ENCODE results near the gene PTHLH. TPM values are rescaled to one million over a fixed set of nuclear protein-coding genes. Genes with fewer than 3 reads are reported as not detected.

The PTHLH gene
- polyA plus RNA-seq, 3 donors = not detected

- TF ChIP-seq CTCF (IDR thresholded peaks at IDR 0.05) = no peak
- no peak overlapping the region for H2AFZ ChIP-seq (ENCODE audit: insufficient read depth, low read depth, low read length, poor library complexity, severe bottlenecking)
- H3K4me1 ChIP-seq (ENCODE audit: control insufficient read depth in 1 of 2, insufficient read depth in 2 of 2, low read length in 2 of 2) = no peaks in the 10 kb centered on the region
- no peaks in the 10 kb centered on the region for H3K9me3 ChIP-seq (replicated peaks in 1 of 2; ENCODE audit: control insufficient read depth in 1 of 2, insufficient read depth in 1 of 2, low read length in 2 of 2)
- Mint-ChIP-seq H3K27ac (no peak overlapping the region), H3K27me3 (ENCODE audit: low read depth in 3 of 3) (peaks cover 8 to 10% (median 9%) of the 10 kb centered on the region in 3 donors), H3K9me3 (peaks cover 0 to 7% (median 0%) of the 10 kb centered on the region in 7 donors), H3K4me3 (no peak overlapping the region), H3K4me1 (no peaks in the 10 kb centered on the region), H3K36me3 (no peaks in the 10 kb centered on the region)
- DNase-seq = no peak
- no peaks in the 10 kb centered on the region for H3K79me2 ChIP-seq (ENCODE audit: insufficient read depth, low read length)
- no peaks in the 10 kb centered on the region for H3K27me3 ChIP-seq (ENCODE audit: control insufficient read depth in 2 of 2, insufficient read depth in 2 of 2, low read length in 2 of 2)
- no peak overlapping the region for H3K27ac ChIP-seq (ENCODE audit: low read depth in 1 of 2, low read length in 2 of 2)
- H3K4me2 ChIP-seq (replicated peaks; ENCODE audit: extremely low read depth, low read length, poor library complexity, severe bottlenecking) = no peak overlapping the region
- H4K20me1 ChIP-seq (ENCODE audit: insufficient read depth, low read length) = no peaks in the 10 kb centered on the region
- WGBS (ENCODE audit: insufficient coverage) = no CpG with 5 or more reads among the region's 1 CpG
- H3K36me3 ChIP-seq (replicated peaks in 1 of 2; ENCODE audit: control insufficient read depth in 1 of 2, insufficient read depth in 2 of 2, low read length in 2 of 2) = no peaks in the 10 kb centered on the region
- no peak overlapping the region for H3K4me3 ChIP-seq (replicated peaks in 1 of 3; ENCODE audit: low read depth in 2 of 3, low read length in 3 of 3)
- intact Hi-C loops (cut with micrococcal nuclease) = no loop called here
- no peak overlapping the region for H3K9ac ChIP-seq (ENCODE audit: insufficient read depth, low read length, poor library complexity, severe bottlenecking)
Observed at GRCh38 chr12:27922531-27923139, 49.9 kb downstream of the PTHLH start.

GRCh38 chr12:27919671-27920235 is 52.8 kb downstream of the PTHLH start:
- H3K4me2 ChIP-seq (replicated peaks; ENCODE audit: extremely low read depth, low read length, poor library complexity, severe bottlenecking) = no peak overlapping the region

More at GRCh38 chr12:27919671-27920235, 52.8 kb downstream of the PTHLH start:
- no peak overlapping the region for H3K4me3 ChIP-seq (replicated peaks in 1 of 3; ENCODE audit: low read depth in 2 of 3, low read length in 3 of 3)
- H3K9me3 ChIP-seq (replicated peaks in 1 of 2; ENCODE audit: control insufficient read depth in 1 of 2, insufficient read depth in 1 of 2, low read length in 2 of 2) = no peaks in the 10 kb centered on the region
- no peak overlapping the region for H2AFZ ChIP-seq (ENCODE audit: insufficient read depth, low read depth, low read length, poor library complexity, severe bottlenecking)
- no peaks in the 10 kb centered on the region for H3K4me1 Mint-ChIP-seq
- H3K27me3 ChIP-seq (ENCODE audit: control insufficient read depth in 2 of 2, insufficient read depth in 2 of 2, low read length in 2 of 2) = no peaks in the 10 kb centered on the region
- WGBS (ENCODE audit: insufficient coverage) = 60% methylated on average over 1 of the region's 7 CpGs
- H3K27ac ChIP-seq (ENCODE audit: low read depth in 1 of 2, low read length in 2 of 2) = no peak overlapping the region
- H4K20me1 ChIP-seq (ENCODE audit: insufficient read depth, low read length) = no peaks in the 10 kb centered on the region
- H3K9ac ChIP-seq (ENCODE audit: insufficient read depth, low read length, poor library complexity, severe bottlenecking) = no peak overlapping the region
- no peak for DNase-seq
- peaks cover 3 to 12% (median 4%) of the 10 kb centered on the region in 3 donors for H3K27me3 Mint-ChIP-seq (ENCODE audit: low read depth in 3 of 3)
- no peaks in the 10 kb centered on the region for H3K4me1 ChIP-seq (ENCODE audit: control insufficient read depth in 1 of 2, insufficient read depth in 2 of 2, low read length in 2 of 2)
- no peak for TF ChIP-seq CTCF (IDR thresholded peaks at IDR 0.05)
- no peak overlapping the region for H3K4me3 Mint-ChIP-seq
- peaks cover 0 to 7% (median 0%) of the 10 kb centered on the region in 7 donors for H3K9me3 Mint-ChIP-seq
- intact Hi-C loops (cut with micrococcal nuclease) = no loop called here
- H3K79me2 ChIP-seq (ENCODE audit: insufficient read depth, low read length) = no peaks in the 10 kb centered on the region
- no peaks in the 10 kb centered on the region for H3K36me3 ChIP-seq (replicated peaks in 1 of 2; ENCODE audit: control insufficient read depth in 1 of 2, insufficient read depth in 2 of 2, low read length in 2 of 2)
- no peaks in the 10 kb centered on the region for H3K36me3 Mint-ChIP-seq
- no peak overlapping the region for H3K27ac Mint-ChIP-seq
